GM19025 (cell line): ENCODE measurements around the gene FAM20C.

ENCODE experiments used
- ATAC-seq: cut with Tn5 transposase; IDR thresholded peaks from one replicate; pipeline ENCODE4 v1.9.1; 2021; ENCODE audit warnings: mild to moderate bottlenecking, low read depth, moderate library complexity; ENCODE audit not compliant: unreplicated experiment

Gene FAM20C

GRCh38 chr7:207418-208129 lies 15.2 kb downstream of the FAM20C start:
- ATAC-seq = no peak

- no peak for ATAC-seq
Observed at GRCh38 chr7:208130-208673, 15.8 kb downstream of the FAM20C start.

- ATAC-seq = no peak
Observed at GRCh38 chr7:208816-209215, 16.4 kb downstream of the FAM20C start.

- ATAC-seq = no peak
Observed at GRCh38 chr7:209416-209815, 17.0 kb downstream of the FAM20C start.

- no peak for ATAC-seq
Observed at GRCh38 chr7:209906-210305, 17.5 kb downstream of the FAM20C start.

- ATAC-seq = no peak
Observed at GRCh38 chr7:210401-210925, 18.1 kb downstream of the FAM20C start.

- no peak for ATAC-seq
Observed at GRCh38 chr7:211033-211714, 18.8 kb downstream of the FAM20C start.

GRCh38 chr7:211715-212058 lies 19.3 kb downstream of the FAM20C start:
- ATAC-seq = no peak

GRCh38 chr7:212754-213153 lies 20.4 kb downstream of the FAM20C start:
- ATAC-seq = no peak

- ATAC-seq = no peak
Observed at GRCh38 chr7:213324-213993, 21.1 kb downstream of the FAM20C start.

- no peak for ATAC-seq
Observed at GRCh38 chr7:214410-215212, 22.2 kb downstream of the FAM20C start.

- ATAC-seq = no peak
Observed at GRCh38 chr7:216360-217300, 24.3 kb downstream of the FAM20C start.

- no peak for ATAC-seq
Observed at GRCh38 chr7:217781-218180, 25.4 kb downstream of the FAM20C start.

GRCh38 chr7:218316-218715 lies 25.9 kb downstream of the FAM20C start:
- no peak for ATAC-seq

- no peak for ATAC-seq
Observed at GRCh38 chr7:218896-219580, 26.7 kb downstream of the FAM20C start.

- no peak for ATAC-seq
Observed at GRCh38 chr7:219581-220150, 27.3 kb downstream of the FAM20C start.

GRCh38 chr7:220151-220841 lies 27.9 kb downstream of the FAM20C start:
- ATAC-seq = no peak
